AG04450 (cell line): Measurements from ENCODE around the gene URM1. TPM values are rescaled to one million over a fixed set of nuclear protein-coding genes. Genes with fewer than 3 reads are reported as not detected.
A peak's percentile ranks its signal among the peaks of the same experiment; 100 is the strongest.

Source experiments
- CTCF ChIA-PET: fragments of 300-600, 350-600 bp; formaldehyde crosslinking; extraction: SDS; loops from one replicate; lab custom pipeline; 2022; ENCODE audit warnings: antibody characterized with exemption, inconsistent platforms; lab: Charles Lee
- POLR2A ChIA-PET: fragments of 350-600 bp; formaldehyde crosslinking; extraction: SDS; loops from one replicate; lab custom pipeline; 2021; ENCODE audit warnings: antibody characterized with exemption, inconsistent platforms; lab: Yijun Ruan, JAX
- DNase-seq: peaks from one replicate; pipeline ENCODE4 v3.0.0-alpha.2; 2011; ENCODE audit warnings: low read depth, low spot score
- H3K27ac ChIP-seq: one replicate; pipeline ENCODE4 v1.5.1; 2012; ENCODE audit warnings: low read depth, low read length, control low read depth
- H3K27me3 ChIP-seq: one replicate; pipeline ENCODE4 v1.6.0; 2012; ENCODE audit warnings: low read length; ENCODE audit not compliant: control insufficient read depth, insufficient read depth
- H3K4me3 ChIP-seq: 2 replicates; pipeline ENCODE4 v1.5.1; 2011; ENCODE audit warnings: mild to moderate bottlenecking, low read depth, low read length, control low read depth
- H3K9me3 ChIP-seq: 2 replicates; pipeline ENCODE4 v1.5.1; 2012; ENCODE audit warnings: low read length; ENCODE audit not compliant: control insufficient read depth, insufficient read depth
- polyA minus RNA-seq: library from RNA; depleted of rRNA, polyadenylated mRNA; stranded (reverse); fragments of >200 nt; gene quantifications from 2 replicates; pipeline ENCODE4 v1.2.3, GENCODE V29; 2011; rRNA and poly(A)+ RNA removed
- polyA plus RNA-seq: library from polyadenylated mRNA; depleted of rRNA; stranded (reverse); fragments of >200 nt; gene quantifications from 2 replicates; pipeline ENCODE4 v1.2.3, GENCODE V29; 2011; rRNA removed
- TF ChIP-seq, protein P1 (sequence below): IDR thresholded peaks from 2 replicates; pipeline ENCODE4 v1.5.1; 2011; ENCODE audit warnings: low read depth, low read length, control low read depth, inconsistent platforms

URM1 gene
- 44.7 and 65.1 TPM in 2 replicates for polyA plus RNA-seq
- 34.3 and 47.8 TPM in 2 replicates for polyA minus RNA-seq

DNA sequence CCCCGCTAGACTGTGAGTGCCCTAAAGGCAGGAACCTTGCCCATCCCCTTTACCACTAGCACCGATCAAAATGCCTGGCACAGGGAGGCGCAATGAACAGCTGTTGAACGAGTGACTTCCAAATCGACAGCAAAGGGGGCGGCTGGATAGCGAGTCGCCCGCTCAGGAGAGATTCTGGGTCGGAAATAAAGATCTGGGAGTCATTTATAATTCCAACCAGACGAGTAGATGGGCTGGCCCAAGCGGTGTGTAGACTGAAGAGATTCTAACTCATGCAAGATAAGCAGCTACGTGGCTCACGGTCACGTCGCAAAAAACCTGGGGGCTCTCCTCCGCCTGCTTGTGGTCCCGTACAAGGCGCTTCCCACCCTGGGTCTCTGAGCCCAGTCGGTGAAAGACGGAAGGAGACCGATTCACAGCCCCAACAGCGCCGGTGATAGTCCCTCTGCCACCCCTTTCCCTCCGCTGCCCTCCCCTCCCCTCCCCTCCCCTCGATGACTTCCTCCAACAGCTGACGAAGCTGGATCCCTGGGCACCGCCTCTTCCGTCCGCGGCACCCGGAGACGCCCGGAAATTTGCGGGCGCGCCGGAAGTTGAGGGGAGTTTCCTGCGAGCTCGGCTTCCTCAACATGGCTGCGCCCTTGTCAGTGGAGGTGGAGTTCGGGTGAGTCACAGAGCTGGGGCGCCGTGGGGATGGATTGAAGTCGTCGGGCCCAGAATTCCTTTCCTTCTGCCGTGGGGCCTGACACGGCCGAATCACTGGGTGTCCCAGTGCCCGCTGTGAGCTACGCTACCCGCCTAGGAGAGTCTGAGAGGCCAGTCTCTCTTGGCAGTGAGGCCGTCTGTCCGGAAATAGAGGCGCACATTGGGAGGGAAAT is at the start of gene URM1:
URM1 (plus strand) TSS at position 623 of the 878 bp plus-strand sequence; CDS start at position 630, 7 bp downstream.
- no peaks in the 10 kb centered on the region for H3K9me3 ChIP-seq
- TF ChIP-seq, protein P1, sequence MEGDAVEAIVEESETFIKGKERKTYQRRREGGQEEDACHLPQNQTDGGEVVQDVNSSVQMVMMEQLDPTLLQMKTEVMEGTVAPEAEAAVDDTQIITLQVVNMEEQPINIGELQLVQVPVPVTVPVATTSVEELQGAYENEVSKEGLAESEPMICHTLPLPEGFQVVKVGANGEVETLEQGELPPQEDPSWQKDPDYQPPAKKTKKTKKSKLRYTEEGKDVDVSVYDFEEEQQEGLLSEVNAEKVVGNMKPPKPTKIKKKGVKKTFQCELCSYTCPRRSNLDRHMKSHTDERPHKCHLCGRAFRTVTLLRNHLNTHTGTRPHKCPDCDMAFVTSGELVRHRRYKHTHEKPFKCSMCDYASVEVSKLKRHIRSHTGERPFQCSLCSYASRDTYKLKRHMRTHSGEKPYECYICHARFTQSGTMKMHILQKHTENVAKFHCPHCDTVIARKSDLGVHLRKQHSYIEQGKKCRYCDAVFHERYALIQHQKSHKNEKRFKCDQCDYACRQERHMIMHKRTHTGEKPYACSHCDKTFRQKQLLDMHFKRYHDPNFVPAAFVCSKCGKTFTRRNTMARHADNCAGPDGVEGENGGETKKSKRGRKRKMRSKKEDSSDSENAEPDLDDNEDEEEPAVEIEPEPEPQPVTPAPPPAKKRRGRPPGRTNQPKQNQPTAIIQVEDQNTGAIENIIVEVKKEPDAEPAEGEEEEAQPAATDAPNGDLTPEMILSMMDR: 0 out of 2 replicates have a peak, but pooled peaks have one; percentile 4
- H3K27me3 ChIP-seq: no peaks in the 10 kb centered on the region
- H3K4me3 ChIP-seq: peak within 1 kb of the TSS; percentile 100
- peak within 1 kb of the TSS; percentile 95 for H3K27ac ChIP-seq
- peak; percentile 88 for DNase-seq
- ChIA-PET CTCF (interaction anchor here (1.0 to 2.5 kb wide), 4 partner anchors 9 to 49 kb away, joined by 3 to 21 read pairs (median 5); no protein-coding TSS in a partner anchor), POLR2A (interaction anchor here (0.5 to 1.9 kb wide), 7 partner anchors 9 to 501 kb away, joined by 3 to 20 read pairs (median 4); partner anchors contain the start of genes CERCAM and SPTAN1)

DNA sequence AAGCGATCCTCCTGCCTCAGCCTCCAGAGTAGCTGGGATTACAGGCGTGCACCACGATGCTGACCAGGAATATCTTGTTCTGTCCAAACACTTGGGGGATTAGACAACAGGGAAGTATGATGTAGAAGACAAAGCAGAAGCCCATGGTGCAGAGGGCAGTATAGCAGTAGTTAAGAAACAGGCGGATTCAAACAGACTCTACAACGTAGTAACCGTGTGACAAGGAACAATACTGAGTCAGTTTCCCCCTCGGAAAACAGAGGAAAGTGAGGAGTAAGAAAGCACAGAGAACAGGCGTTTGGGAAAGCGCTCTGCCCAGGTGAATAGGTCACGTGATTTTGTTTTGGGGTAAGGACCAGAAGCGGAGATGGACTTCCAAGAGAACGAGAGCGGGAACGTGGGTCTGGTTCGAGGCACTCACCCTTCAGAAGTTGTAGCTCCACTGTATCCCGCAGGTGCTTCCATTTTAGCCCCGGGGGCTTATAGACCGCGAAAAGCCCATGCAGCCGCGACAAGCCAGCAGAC is 49.2 kb upstream of the URM1 start:
- ChIA-PET POLR2A (no interaction called here), CTCF (no interaction called here)
- no peak overlapping the region for H3K27ac ChIP-seq
- TF ChIP-seq, protein P1: no peak
- H3K27me3 ChIP-seq: no peaks in the 10 kb centered on the region
- no peak for DNase-seq
- peak overlapping the region; percentile 97 for H3K4me3 ChIP-seq
- no peaks in the 10 kb centered on the region; the same call in 1 of the 2 replicates for H3K9me3 ChIP-seq

DNA sequence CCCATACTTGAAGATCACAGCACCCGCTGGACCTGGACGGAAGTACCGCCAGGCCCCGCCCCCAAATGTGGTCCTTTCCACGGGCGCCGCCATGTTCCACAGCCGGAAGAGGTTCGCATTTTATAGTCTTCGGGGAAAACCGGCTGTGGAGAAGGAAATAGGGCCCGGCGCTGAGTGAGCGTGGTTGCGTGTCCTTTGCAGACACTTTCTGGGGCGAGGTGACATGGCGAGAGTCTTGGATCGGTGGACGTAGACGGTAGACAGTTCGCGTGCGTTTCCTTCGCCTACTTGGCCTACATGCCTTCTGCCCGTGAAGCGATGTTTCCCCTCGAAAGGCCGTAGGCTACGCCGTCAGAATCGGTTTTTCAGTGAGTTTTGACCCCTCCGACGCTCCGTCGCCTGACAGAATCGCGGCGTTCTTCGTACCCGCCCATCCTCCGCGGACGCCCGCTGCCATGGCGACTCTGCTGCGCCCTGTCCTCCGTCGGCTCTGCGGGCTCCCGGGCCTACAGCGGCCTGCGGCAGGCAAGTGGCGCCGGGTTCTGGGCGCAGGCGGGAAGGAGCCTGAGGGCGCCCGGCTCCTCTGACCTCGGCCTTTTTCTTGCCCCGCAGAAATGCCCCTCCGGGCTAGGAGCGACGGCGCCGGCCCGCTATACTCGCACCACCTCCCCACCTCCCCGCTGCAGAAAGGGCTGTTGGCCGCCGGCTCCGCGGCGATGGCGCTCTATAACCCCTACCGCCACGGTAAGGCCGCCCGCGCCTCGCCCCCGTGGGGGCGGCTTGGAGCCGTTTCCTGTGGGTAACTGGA is 48.6 kb upstream of the URM1 start, which contains the start of the genes COQ4 and TRUB2:
COQ4 (plus strand) TSS at position 436 of the 808 bp plus-strand sequence; CDS start at position 456, 20 bp downstream.
TRUB2 (minus strand) TSS at position 44 of the 808 bp plus-strand sequence; CDS start at position 5, 39 bp downstream.
- ChIA-PET POLR2A (no interaction called here), CTCF (no interaction called here)
- H3K27ac ChIP-seq: peak within 1 kb of the TSS; percentile 94
- DNase-seq: peak; percentile 78
- peak within 1 kb of the TSS; percentile 97 for H3K4me3 ChIP-seq
- H3K27me3 ChIP-seq: no peaks in the 10 kb centered on the region
- TF ChIP-seq, protein P1: no peak
- H3K9me3 ChIP-seq: no peaks in the 10 kb centered on the region; the same call in 1 of the 2 replicates

DNA sequence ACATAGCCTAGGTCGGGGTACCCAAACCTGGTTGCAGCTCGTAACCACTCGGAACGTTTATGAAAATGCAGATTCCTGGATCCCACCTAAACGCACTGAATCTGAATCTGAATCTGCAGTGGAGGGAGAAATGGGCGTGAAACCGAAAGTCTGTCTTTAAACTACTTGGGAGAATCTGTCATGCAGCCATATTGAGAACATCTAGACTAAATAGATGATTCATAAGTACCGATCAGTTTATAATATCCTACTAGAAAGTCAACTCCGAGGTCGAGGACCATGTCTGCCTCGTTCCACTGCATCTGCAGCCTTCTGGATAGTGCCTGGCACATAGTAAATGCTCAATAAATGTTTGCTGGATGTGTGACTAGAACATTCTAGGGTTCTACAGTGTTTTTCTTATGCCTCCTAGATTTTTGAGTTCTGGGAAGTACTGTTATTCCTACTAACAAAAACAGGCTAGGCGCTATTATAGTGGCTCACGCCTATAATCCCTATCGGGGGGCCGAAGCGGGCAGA is 47.9 kb upstream of the URM1 start:
- TF ChIP-seq, protein P1: no peak
- Histone ChIP-seq H3K4me3 (peak overlapping the region; percentile 97), H3K9me3 (no peaks in the 10 kb centered on the region; the same call in 1 of the 2 replicates), H3K27ac (peak overlapping the region; percentile 61), H3K27me3 (no peaks in the 10 kb centered on the region)
- CTCF ChIA-PET: no interaction called here
- DNase-seq: no peak
- POLR2A ChIA-PET: no interaction called here
